ENCODE data around the gene C17orf50. TPM values are rescaled to one million over a fixed set of nuclear protein-coding genes. Genes with fewer than 3 reads are reported as not detected.

The C17orf50 gene
- total RNA-seq, 6 experiments from 2014 or later, result not detected

DNA sequence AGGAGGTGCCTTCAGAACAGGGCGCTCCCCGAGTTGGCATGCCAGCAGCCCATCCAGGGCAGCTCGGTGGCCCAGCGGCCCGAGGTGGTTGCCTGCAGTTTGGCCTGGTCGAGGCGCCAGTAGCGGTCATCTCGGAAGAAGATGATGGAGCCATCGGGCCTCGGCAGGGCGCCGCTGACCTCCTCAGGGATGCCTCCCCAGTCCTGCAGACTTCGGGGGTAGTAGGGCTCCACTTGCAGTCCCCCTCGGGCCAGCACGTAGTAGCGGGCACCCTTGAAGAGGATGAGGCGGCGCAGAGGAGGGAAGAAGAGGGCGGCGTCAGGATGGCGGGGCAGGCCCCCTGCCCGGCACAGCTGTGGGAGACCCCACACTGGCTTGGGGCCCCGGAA is 5.8 kb downstream of the C17orf50 start:
- DNase-seq (peak in 1 of 3 donors; percentile 40), ATAC-seq (no peak)
- Histone ChIP-seq H3K4me3 (no peak overlapping the region), H3K27me3 (no peaks in the 10 kb centered on the region), H3K9me3 (no peaks in the 10 kb centered on the region), H3K4me1 (peaks cover 0 to 6% (median 0%) of the 10 kb centered on the region in 4 donors), H3K36me3 (no peaks in the 10 kb centered on the region), H3K27ac (no peak overlapping the region)
- TF ChIP-seq, protein P1, sequence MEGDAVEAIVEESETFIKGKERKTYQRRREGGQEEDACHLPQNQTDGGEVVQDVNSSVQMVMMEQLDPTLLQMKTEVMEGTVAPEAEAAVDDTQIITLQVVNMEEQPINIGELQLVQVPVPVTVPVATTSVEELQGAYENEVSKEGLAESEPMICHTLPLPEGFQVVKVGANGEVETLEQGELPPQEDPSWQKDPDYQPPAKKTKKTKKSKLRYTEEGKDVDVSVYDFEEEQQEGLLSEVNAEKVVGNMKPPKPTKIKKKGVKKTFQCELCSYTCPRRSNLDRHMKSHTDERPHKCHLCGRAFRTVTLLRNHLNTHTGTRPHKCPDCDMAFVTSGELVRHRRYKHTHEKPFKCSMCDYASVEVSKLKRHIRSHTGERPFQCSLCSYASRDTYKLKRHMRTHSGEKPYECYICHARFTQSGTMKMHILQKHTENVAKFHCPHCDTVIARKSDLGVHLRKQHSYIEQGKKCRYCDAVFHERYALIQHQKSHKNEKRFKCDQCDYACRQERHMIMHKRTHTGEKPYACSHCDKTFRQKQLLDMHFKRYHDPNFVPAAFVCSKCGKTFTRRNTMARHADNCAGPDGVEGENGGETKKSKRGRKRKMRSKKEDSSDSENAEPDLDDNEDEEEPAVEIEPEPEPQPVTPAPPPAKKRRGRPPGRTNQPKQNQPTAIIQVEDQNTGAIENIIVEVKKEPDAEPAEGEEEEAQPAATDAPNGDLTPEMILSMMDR (IDR thresholded peaks at IDR 0.05), result no peak
- TF ChIP-seq POLR2A (IDR thresholded peaks at IDR 0.05), result no peak
- 50% methylated on average over 1 of the region's 24 CpGs for WGBS (ENCODE audit: insufficient coverage, low coverage, low lambda C conversion rate, missing lambda C conversion rate)
- intact Hi-C loops (cut with DNase I), result loop anchor here (5.0 kb wide), 1 partner anchor 41 kb away; the partner anchor contains the start of gene TAF15 (in 2 of the 2)

DNA sequence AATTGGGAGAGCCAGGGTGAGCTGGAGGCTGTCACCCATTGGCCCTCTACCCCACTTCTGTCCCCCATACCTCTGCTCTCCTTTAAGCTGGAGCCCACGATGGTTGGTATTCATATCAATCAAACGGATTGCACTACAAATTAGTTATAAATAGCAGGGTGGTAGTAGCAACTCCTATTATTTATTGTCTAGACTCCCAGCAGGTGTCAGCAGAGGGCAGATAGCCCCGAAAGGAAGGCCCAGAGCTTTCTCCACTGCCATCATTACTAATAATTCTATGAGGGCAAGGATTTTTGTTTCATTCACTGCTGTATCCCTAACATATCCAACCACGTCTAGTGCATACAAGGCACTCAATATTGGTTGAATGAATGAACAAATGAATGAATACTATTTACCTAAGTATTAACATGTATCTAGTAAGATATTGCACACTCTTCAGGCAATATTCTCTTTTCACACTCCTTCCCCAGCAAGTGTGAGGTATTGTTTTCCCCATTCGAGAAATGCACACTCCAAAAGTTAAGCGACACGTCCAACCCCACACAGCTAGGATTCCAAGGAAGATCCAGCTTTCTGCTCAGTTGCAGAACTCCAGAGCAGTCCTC is 6.3 kb downstream of the C17orf50 start:
- WGBS (ENCODE audit: insufficient coverage, low coverage, low lambda C conversion rate, missing lambda C conversion rate), result 4% methylated on average over 5 of the region's 7 CpGs
- no peak overlapping the region for H3K4me3 ChIP-seq
- ATAC-seq, result peak; percentile 22 to 45 (median 42)
- no peaks in the 10 kb centered on the region for H3K9me3 ChIP-seq
- peaks cover 0 to 6% (median 0%) of the 10 kb centered on the region in 4 donors for H3K4me1 ChIP-seq
- intact Hi-C loops (cut with DNase I), result loop anchor here (5.0 kb wide), 1 partner anchor 40 kb away; the partner anchor contains the start of gene TAF15 (in 2 of the 2)
- no peaks in the 10 kb centered on the region for H3K36me3 ChIP-seq
- TF ChIP-seq POLR2A (IDR thresholded peaks at IDR 0.05), result no peak
- TF ChIP-seq, protein P1 (IDR thresholded peaks at IDR 0.05), result peak; percentile 56 to 67 (median 62)
- no peak overlapping the region for H3K27ac ChIP-seq
- peak in 1 of 3 donors; percentile 63 for DNase-seq
- H3K27me3 ChIP-seq, result no peaks in the 10 kb centered on the region

DNA sequence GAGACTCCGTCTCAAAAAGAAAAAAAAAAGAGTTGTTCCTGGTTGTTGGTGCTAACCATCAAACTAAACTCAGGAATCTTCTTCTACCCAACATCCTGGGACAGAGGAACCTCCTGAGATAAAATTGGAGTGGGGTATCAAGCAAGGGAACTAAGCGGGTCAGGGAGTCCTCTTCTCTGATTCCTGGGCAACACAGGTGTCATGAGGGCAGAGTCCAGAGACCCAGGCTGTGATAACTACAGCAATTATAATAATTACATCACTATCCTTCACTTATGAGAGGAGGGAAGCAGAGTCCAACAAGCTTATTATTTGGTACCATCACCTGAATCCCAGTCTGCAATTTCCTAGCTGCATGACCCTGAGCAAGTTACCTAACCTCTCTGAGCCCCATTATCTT is 8.1 kb downstream of the C17orf50 start:
- H3K27ac ChIP-seq, result no peak overlapping the region
- ATAC-seq (no peak), DNase-seq (no peak)
- TF ChIP-seq, protein P1 (IDR thresholded peaks at IDR 0.05), result no peak
- no peak for TF ChIP-seq POLR2A (IDR thresholded peaks at IDR 0.05)
- no peaks in the 10 kb centered on the region for H3K36me3 ChIP-seq
- WGBS (ENCODE audit: insufficient coverage, low coverage, low lambda C conversion rate, missing lambda C conversion rate), result 100% methylated on average over 1 of the region's 2 CpGs
- no peaks in the 10 kb centered on the region for H3K27me3 ChIP-seq
- H3K9me3 ChIP-seq, result no peaks in the 10 kb centered on the region
- H3K4me3 ChIP-seq, result no peak overlapping the region
- intact Hi-C loops (cut with DNase I), result loop anchor here (5.0 kb wide), 1 partner anchor 39 kb away; the partner anchor contains the start of gene TAF15 (in 2 of the 2)
- peaks cover 0 to 6% (median 0%) of the 10 kb centered on the region in 4 donors for H3K4me1 ChIP-seq

DNA sequence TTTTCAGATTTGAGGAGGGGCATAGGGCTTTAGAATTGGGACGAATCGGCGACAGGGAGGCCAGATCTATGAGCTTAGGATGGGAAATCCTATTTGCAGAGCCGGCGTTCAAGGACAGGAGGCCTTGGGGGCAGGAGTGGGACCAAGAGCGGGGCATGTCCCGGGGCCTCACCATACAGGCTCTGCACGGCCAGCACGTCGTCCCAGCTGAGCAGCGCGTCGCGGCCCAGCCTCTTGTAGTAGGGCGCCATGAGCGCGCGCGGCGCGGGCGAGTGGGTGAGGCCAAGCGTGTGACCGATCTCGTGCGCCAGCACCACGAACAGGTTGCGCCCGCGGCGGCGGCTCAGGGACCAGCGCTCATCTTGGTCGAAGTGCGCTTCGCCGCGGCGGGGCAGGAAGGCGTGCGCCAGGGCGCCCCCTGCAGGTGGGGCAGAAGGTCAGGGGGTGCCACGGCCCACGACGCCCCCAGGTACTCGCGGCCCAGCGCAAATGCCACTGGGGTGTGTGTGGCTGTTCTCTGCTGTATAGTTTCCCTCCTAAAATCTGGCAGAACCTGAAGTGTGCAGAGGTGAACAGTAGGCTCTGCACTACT is 9.3 kb downstream of the C17orf50 start:
- DNase-seq (peak in 1 of 3 donors; percentile 40), ATAC-seq (no peak)
- Histone ChIP-seq H3K4me1 (no peaks in the 10 kb centered on the region), H3K27ac (no peak overlapping the region), H3K36me3 (no peaks in the 10 kb centered on the region), H3K27me3 (no peaks in the 10 kb centered on the region), H3K9me3 (no peaks in the 10 kb centered on the region), H3K4me3 (no peak overlapping the region)
- 86% methylated on average over 8 of the region's 48 CpGs for WGBS (ENCODE audit: insufficient coverage, low coverage, low lambda C conversion rate, missing lambda C conversion rate)
- TF ChIP-seq POLR2A (IDR thresholded peaks at IDR 0.05), result no peak
- TF ChIP-seq, protein P1 (IDR thresholded peaks at IDR 0.05), result peak in 1 of 4 donors; percentile 10
- intact Hi-C loops (cut with DNase I), result loop anchor here (5.0 kb wide), 1 partner anchor 37 kb away; the partner anchor contains the start of gene TAF15 (in 2 of the 2)
